Tibial artery (tissue), 4 donors: ENCODE measurements around the gene URB2.
"Not testable (repeated sequence)": the region's sequence is repeated elsewhere in the genome, so short reads cannot be mapped to it uniquely, and the experiment has no call there.

Source experiments
- DNase-seq, 2 donors: peaks; one replicate each; pipeline ENCODE4 v3.0.0-alpha.2; 2019
- H3K27ac ChIP-seq, 2 donors: fragments of 200-600 bp; sonication (generic) in 1 of 2; 1 replicate in 1 of 2; 2 replicates in 1 of 2; pipeline ENCODE4 v1.5.1; 2018 to 2019; ENCODE audit warnings: mild to moderate bottlenecking in 1 of 2
- H3K27me3 ChIP-seq, 2 donors: fragments of 200-600 bp; sonication (generic) in 1 of 2; one replicate each; pipeline versions ENCODE4 v1.5.1 to v1.6.0; 2016 to 2019
- H3K36me3 ChIP-seq, 3 donors: fragments of 200-600 bp; sonication (generic) in 2 of 3; one replicate each; pipeline ENCODE4 v1.5.1; 2016 to 2019; ENCODE audit warnings: mild to moderate bottlenecking in 2 of 3
- H3K4me1 ChIP-seq, 4 donors: fragments of 200-600 bp; sonication (generic) in 2 of 4; 1 replicate in 3 of 4; 2 replicates in 1 of 4; pipeline ENCODE4 v1.5.1; 2016 to 2019
- H3K4me3 ChIP-seq, 2 donors: fragments of 200-600 bp; sonication (generic) in 1 of 2; 1 replicate in 1 of 2; 2 replicates in 1 of 2; pipeline ENCODE4 v1.5.1; 2018 to 2019; ENCODE audit warnings: mild to moderate bottlenecking in 2 of 2
- H3K9me3 ChIP-seq, 3 donors: fragments of 200-600 bp; sonication (generic) in 1 of 3; one replicate each; pipeline ENCODE4 v1.5.1; 2016 to 2019
- intact Hi-C: fragments of 100-400 bp; cut with DNase I; formaldehyde crosslinking; loops from one replicate; pipeline ENCODE4 v1.15.0; 2023; ENCODE audit warnings: low total_unique reads
- TF ChIP-seq, protein P1 (sequence below), 2 experiments: fragments of 200-600 bp in 1 of 2; fragments of 450-650 bp in 1 of 2; IDR thresholded peaks; one replicate each; pipeline ENCODE4 v1.5.1; 2017 to 2019; ENCODE audit warnings: antibody characterized with exemption in 2 of 2, mild to moderate bottlenecking in 1 of 2, moderate library complexity in 1 of 2

Gene URB2

DNA sequence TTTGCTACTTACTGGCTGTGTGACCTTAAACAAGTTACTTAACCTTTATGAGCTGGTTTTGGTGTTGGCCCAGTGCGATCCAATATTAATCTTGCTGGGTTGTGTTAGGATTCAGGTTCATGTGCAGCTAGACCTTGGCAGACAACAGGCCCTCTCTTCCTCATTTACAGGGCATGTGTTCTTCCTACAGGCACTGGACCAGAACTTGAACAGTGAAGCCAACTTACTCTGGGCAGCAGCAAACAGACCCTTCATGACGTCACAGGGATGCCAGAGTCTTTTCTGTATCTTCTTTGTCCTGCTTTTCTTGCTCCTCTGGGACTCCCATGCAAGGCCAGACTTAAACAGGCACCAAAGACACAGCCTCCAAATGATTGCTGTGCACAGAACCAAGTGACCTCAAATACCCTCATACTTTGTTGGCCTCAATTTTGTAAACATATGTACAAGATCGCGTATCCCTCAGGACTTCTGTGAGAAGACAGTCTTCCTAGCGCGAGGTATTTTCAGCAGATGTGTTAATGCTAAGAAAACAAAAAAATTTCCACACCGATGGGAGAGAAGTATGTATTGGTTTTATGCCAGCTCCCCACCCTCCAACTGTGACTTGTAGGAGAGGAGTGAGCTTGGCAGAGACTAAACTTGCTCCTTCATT lies 73.7 kb downstream of the URB2 start:
- no peak for DNase-seq
- no peaks in the 10 kb centered on the region for H3K9me3 ChIP-seq
- TF ChIP-seq, protein P1, sequence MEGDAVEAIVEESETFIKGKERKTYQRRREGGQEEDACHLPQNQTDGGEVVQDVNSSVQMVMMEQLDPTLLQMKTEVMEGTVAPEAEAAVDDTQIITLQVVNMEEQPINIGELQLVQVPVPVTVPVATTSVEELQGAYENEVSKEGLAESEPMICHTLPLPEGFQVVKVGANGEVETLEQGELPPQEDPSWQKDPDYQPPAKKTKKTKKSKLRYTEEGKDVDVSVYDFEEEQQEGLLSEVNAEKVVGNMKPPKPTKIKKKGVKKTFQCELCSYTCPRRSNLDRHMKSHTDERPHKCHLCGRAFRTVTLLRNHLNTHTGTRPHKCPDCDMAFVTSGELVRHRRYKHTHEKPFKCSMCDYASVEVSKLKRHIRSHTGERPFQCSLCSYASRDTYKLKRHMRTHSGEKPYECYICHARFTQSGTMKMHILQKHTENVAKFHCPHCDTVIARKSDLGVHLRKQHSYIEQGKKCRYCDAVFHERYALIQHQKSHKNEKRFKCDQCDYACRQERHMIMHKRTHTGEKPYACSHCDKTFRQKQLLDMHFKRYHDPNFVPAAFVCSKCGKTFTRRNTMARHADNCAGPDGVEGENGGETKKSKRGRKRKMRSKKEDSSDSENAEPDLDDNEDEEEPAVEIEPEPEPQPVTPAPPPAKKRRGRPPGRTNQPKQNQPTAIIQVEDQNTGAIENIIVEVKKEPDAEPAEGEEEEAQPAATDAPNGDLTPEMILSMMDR (IDR thresholded peaks at IDR 0.05) = no peak
- no peak overlapping the region for H3K4me3 ChIP-seq
- intact Hi-C loops = no loop called here
- H3K27ac ChIP-seq = no peak overlapping the region
- H3K36me3 ChIP-seq = no peaks in the 10 kb centered on the region
- H3K27me3 ChIP-seq = no peaks in the 10 kb centered on the region
- peaks cover 0 to 11% (median 3%) of the 10 kb centered on the region in 4 donors for H3K4me1 ChIP-seq

DNA sequence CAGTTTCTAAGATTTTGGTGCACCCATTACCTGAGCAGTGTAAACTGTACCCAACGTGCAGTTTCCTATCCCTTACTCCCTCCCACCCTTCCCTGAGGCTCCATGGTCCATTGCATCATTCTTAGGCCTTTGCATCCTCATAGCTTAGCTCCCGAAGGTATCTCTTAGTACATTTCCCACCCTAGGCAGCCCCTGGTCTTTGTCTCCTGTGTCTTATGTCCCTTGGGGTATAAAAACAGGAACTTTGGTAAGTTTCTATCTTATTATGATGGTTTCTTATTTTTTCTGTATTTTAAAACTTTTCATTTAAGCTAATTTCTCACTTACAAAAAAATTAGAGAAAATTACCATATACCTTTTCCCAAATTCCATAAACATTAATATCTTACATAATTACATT lies 78.1 kb downstream of the URB2 start:
- TF ChIP-seq, protein P1 (IDR thresholded peaks at IDR 0.05) = no peak
- no peak overlapping the region for H3K27ac ChIP-seq
- DNase-seq = no peak
- peaks cover 0 to 11% (median 3%) of the 10 kb centered on the region in 4 donors for H3K4me1 ChIP-seq
- H3K36me3 ChIP-seq = no peaks in the 10 kb centered on the region
- H3K27me3 ChIP-seq = no peaks in the 10 kb centered on the region
- H3K9me3 ChIP-seq = peaks cover 0 to 10% (median 0%) of the 10 kb centered on the region in 3 donors
- H3K4me3 ChIP-seq = no peak overlapping the region
- intact Hi-C loops = no loop called here

DNA sequence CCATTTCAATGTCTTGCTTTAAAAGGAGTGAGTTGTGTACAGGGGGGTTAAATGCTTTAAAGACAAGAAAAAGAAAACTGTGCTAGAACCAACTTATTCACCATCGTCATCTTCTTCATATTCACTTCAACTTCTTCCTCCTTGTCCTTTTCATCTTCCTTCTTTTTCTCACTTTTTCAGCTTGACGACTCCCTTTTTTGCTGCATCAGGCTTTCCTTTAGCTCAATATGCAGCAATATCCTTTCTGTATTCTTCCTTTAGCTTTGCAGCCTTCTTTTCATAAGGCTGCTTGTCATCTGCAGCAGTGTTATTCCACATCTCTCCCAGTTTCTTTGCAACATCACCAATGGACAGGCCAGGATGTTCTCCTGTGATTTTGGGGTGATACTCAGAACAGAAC lies 79.1 kb downstream of the URB2 start:
- peaks cover 0 to 10% (median 0%) of the 10 kb centered on the region in 3 donors for H3K9me3 ChIP-seq
- intact Hi-C loops, DNase-seq, H3K27me3 ChIP-seq, H3K4me1 ChIP-seq, H3K4me3 ChIP-seq, H3K27ac ChIP-seq, H3K36me3 ChIP-seq: not testable (repeated sequence)

DNA sequence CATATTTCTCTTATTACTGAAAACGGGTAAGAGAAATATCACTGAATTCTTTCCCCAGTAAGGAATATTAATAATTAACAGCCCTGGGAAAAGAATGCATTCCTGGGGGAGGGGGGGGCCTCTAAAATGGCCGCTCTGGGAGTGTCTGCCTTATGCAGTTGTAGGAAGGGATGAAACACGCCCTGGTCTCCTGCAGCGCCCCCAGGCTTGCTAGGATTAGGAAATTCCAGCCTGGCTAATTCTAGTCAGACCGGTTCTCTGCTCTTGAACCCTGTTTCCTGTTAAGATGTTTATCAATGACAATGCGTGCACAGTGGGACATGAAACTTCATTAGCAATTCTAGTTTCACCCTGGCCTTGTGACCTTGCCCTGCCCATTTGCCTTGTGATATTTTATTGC lies 81.1 kb downstream of the URB2 start:
- H3K27me3 ChIP-seq, H3K27ac ChIP-seq, H3K36me3 ChIP-seq, H3K4me3 ChIP-seq, H3K4me1 ChIP-seq, DNase-seq, intact Hi-C loops: not testable (repeated sequence)
- peaks cover 0 to 10% (median 0%) of the 10 kb centered on the region in 3 donors for H3K9me3 ChIP-seq

DNA sequence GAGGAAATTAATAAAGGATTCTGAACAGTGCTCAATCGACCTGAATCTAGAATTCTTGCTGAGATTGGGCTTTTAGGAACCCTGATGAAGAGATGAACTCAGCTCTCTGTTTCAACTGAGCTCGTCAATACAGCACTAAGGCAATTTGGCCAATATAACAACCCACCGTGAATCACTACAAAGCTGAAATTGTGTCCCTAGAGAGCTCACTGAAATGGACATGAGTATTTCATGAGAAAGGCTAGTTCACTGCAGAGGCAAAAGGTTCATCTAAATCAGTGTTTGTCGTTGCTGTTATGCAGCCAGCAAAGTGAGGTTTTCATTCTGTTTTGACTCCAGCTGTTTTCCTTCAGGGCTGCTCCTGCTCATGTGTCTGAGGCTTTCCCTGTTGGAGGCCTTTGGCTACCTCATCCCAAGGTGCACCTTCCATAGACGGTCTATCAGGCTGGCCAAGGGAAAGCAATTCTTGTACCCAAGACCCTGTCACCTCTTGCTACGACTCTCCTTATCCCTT lies 83.5 kb downstream of the URB2 start:
- no peaks in the 10 kb centered on the region for H3K27me3 ChIP-seq
- H3K27ac ChIP-seq = no peak overlapping the region
- intact Hi-C loops = no loop called here

More for the DNA sequence above, 83.5 kb downstream of the URB2 start:
- DNase-seq = no peak
- Histone ChIP-seq H3K4me3 (no peak overlapping the region), H3K4me1 (no peaks in the 10 kb centered on the region), H3K36me3 (no peaks in the 10 kb centered on the region), H3K9me3 (peaks cover 0 to 10% (median 0%) of the 10 kb centered on the region in 3 donors)
- TF ChIP-seq, protein P1 (IDR thresholded peaks at IDR 0.05) = no peak
